ENCODE results near the gene CHCHD2. TPM values are rescaled to one million over a fixed set of nuclear protein-coding genes. Genes with fewer than 3 reads are reported as not detected.

CHCHD2 gene
- total and polyA plus RNA-seq, 2 of the 8 experiments (the other 6 are each of a cell fraction or from before 2014, with no cell fraction given), result 112 to 300 TPM

- TF ChIP-seq RBBP5 (IDR thresholded peaks at IDR 0.05; ENCODE audit: borderline replicate concordance, low read depth, low read length) (no peak), RNF2 (IDR thresholded peaks at IDR 0.05; ENCODE audit: borderline replicate concordance, low read depth, low read length, missing control alignments, poor library complexity, severe bottlenecking) (no peak), FOSL1 (IDR thresholded peaks at IDR 0.05; ENCODE audit: insufficient read depth, low read depth, low read length) (no peak), JUND (IDR thresholded peaks at IDR 0.05; ENCODE audit: low read length) (no peak), KDM5A (IDR thresholded peaks at IDR 0.05; ENCODE audit: low read length) (no peak), EGR1 (IDR thresholded peaks at IDR 0.05; ENCODE audit: borderline replicate concordance, low read depth, low read length) (peak; percentile 53; the same call in 1 of the 2 replicates), NANOG (IDR thresholded peaks at IDR 0.05; ENCODE audit: insufficient read depth, low read depth, low read length, poor library complexity, severe bottlenecking) (no peak), SUZ12 (IDR thresholded peaks at IDR 0.05; ENCODE audit: low read length) (no peak), BRCA1 (IDR thresholded peaks at IDR 0.05; ENCODE audit: low read depth, low read length) (no peak), TBP (IDR thresholded peaks at IDR 0.05; ENCODE audit: low read depth, low read length) (peak; percentile 64; the same call in 1 of the 2 replicates), CBX5 (IDR thresholded peaks at IDR 0.05; ENCODE audit: low read depth, low read length) (no peak), CBX8 (IDR thresholded peaks at IDR 0.05; ENCODE audit: borderline replicate concordance, low read depth, low read length) (no peak), SIX5 (IDR thresholded peaks at IDR 0.05; ENCODE audit: low read depth, low read length) (no peak), TCF12 (IDR thresholded peaks at IDR 0.05; ENCODE audit: low read depth, low read length) (no peak), HDAC2 (IDR thresholded peaks at IDR 0.05; ENCODE audit: borderline replicate concordance in 1 of 2, low read depth in 2 of 2, low read length in 2 of 2) (no peak), EZH2 (IDR thresholded peaks at IDR 0.05; ENCODE audit: low read depth, low read length, severe bottlenecking) (no peak), SRF (IDR thresholded peaks at IDR 0.05; ENCODE audit: low read depth, low read length) (no peak), CHD1 (IDR thresholded peaks at IDR 0.05; ENCODE audit: low read depth, low read length) (no peak), SP2 (IDR thresholded peaks at IDR 0.05; ENCODE audit: low read length) (no peak), SP4 (IDR thresholded peaks at IDR 0.05; ENCODE audit: low read length) (peak; percentile 86; the same call in 1 of the 2 replicates), CREB1 (IDR thresholded peaks at IDR 0.05) (peak; percentile 58; the same call in 1 of the 2 replicates), POLR2AphosphoS5 (IDR thresholded peaks at IDR 0.05; ENCODE audit: low read depth, low read length) (peak; percentile 99)
- TF ChIP-seq, protein P1, sequence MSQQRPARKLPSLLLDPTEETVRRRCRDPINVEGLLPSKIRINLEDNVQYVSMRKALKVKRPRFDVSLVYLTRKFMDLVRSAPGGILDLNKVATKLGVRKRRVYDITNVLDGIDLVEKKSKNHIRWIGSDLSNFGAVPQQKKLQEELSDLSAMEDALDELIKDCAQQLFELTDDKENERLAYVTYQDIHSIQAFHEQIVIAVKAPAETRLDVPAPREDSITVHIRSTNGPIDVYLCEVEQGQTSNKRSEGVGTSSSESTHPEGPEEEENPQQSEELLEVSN (IDR thresholded peaks at IDR 0.05), result peak; percentile 15; the same call in 1 of the 2 replicates
These were observed 42.2 kb downstream of the CHCHD2 start, which contains the start of gene SUMF2 (continued) for GRCh38 chr7:56063882-56064625.

Data from H1 (cell line).